ENCODE measurements around the gene NAALADL2.

The NAALADL2 gene

DNA sequence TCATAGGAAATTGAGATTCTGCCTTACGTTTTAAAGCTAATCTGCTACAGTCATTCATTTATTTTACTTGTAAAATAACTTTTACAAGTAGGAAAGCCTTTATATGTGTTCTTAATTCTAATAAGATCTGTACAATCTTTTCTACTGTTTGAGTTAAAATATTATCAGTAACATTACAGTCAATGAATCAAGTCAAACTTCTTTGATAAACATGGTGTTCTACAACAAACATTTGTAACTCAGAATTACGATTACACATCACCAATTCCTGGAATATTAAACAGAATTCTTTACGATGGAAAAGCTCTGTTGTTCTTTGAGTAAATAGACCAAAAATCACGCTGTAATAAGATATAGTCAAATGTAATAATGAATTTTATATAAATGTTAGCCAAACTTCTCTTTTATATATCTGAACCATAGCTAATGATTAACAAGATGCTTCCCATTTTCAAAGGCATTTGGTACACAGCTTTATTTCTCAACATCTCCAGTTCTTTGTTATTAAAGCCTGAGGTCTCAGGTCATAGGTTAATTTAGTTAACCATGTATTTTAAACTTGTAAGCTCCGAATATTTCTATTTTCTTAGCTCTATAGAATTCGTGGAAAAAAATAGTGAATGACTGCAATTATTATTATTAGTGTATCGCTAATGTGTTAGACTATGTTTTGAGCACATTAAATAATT, 232.4 kb downstream of the NAALADL2 start:
- Mint-ChIP-seq H3K36me3 (ENCODE audit: low read depth) (no peaks in the 10 kb centered on the region), H3K9me3 (no peaks in the 10 kb centered on the region), H3K4me3 (no peak overlapping the region), H3K4me1 (ENCODE audit: low read depth) (no peaks in the 10 kb centered on the region), H3K27ac (no peak overlapping the region), H3K27me3 (ENCODE audit: low read depth) (no peaks in the 10 kb centered on the region)
- DNase-seq (ENCODE audit: low spot score) = no peak

GRCh38 chr3:175093748-175094147, 234.6 kb downstream of the NAALADL2 start:
- Mint-ChIP-seq H3K4me3 (no peak overlapping the region), H3K27me3 (ENCODE audit: low read depth) (no peaks in the 10 kb centered on the region), H3K9me3 (no peaks in the 10 kb centered on the region), H3K36me3 (ENCODE audit: low read depth) (no peaks in the 10 kb centered on the region), H3K27ac (no peak overlapping the region), H3K4me1 (ENCODE audit: low read depth) (no peaks in the 10 kb centered on the region)
- no peak for DNase-seq (ENCODE audit: low spot score)

- Mint-ChIP-seq H3K27me3 (ENCODE audit: low read depth) (no peaks in the 10 kb centered on the region), H3K36me3 (ENCODE audit: low read depth) (no peaks in the 10 kb centered on the region), H3K4me3 (no peak overlapping the region), H3K4me1 (ENCODE audit: low read depth) (no peaks in the 10 kb centered on the region), H3K27ac (no peak overlapping the region), H3K9me3 (no peaks in the 10 kb centered on the region)
- no peak for DNase-seq (ENCODE audit: low spot score)
Observed at GRCh38 chr3:175094344-175094743, 235.2 kb downstream of the NAALADL2 start.

GRCh38 chr3:175098644-175099043, 239.5 kb downstream of the NAALADL2 start:
- Mint-ChIP-seq H3K4me1 (ENCODE audit: low read depth) (no peaks in the 10 kb centered on the region), H3K36me3 (ENCODE audit: low read depth) (no peaks in the 10 kb centered on the region), H3K9me3 (no peaks in the 10 kb centered on the region), H3K4me3 (no peak overlapping the region), H3K27ac (no peak overlapping the region), H3K27me3 (ENCODE audit: low read depth) (no peaks in the 10 kb centered on the region)
- DNase-seq (ENCODE audit: low spot score) = no peak

DNA sequence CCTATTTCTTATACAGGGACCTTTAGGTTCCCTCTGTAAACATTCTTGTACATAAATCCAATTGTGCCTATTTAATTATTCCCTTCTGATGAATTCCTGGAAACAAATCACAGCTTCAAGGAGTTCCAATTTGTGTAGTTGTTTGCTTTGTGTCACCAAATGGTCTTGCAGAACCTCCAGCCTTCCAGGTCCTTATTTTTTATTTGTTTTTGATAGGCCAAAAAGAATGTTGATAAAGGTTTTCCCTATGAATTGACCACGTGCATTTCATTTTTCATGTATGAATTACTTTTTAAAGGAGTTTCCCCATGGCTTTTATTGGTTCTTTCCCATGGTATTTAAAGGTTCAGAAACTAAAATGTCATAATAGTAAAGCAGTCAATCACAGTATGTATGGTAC, 243.0 kb downstream of the NAALADL2 start:
- H3K9me3 Mint-ChIP-seq = no peaks in the 10 kb centered on the region
- H3K4me1 Mint-ChIP-seq (ENCODE audit: low read depth) = no peaks in the 10 kb centered on the region
- H3K4me3 Mint-ChIP-seq = no peak overlapping the region
- no peak for DNase-seq (ENCODE audit: low spot score)
- no peaks in the 10 kb centered on the region for H3K36me3 Mint-ChIP-seq (ENCODE audit: low read depth)
- H3K27me3 Mint-ChIP-seq (ENCODE audit: low read depth) = no peaks in the 10 kb centered on the region
- H3K27ac Mint-ChIP-seq = no peak overlapping the region

DNA sequence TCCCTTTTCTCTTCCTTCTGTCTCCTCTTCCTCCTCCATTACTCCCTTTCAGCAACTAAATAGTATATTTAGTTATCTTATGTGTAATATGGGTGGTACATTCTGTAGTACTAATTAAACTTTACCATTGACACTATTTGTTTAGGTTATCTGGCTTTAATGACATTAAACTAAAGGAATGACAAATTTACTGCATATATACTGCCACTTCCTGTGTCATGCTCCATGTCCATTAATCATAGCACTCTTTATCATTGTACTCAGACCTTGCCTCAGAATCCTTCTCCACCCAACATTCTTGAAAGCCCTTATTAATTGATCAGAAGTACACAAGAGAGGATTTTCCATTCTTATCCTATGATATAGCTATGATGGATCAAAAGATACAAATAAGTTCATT, 244.2 kb downstream of the NAALADL2 start:
- H3K27me3 Mint-ChIP-seq (ENCODE audit: low read depth) = no peaks in the 10 kb centered on the region
- no peaks in the 10 kb centered on the region for H3K9me3 Mint-ChIP-seq
- no peak overlapping the region for H3K27ac Mint-ChIP-seq
- no peaks in the 10 kb centered on the region for H3K36me3 Mint-ChIP-seq (ENCODE audit: low read depth)
- no peak overlapping the region for H3K4me3 Mint-ChIP-seq
- DNase-seq (ENCODE audit: low spot score) = no peak
- no peaks in the 10 kb centered on the region for H3K4me1 Mint-ChIP-seq (ENCODE audit: low read depth)

- H3K9me3 Mint-ChIP-seq = no peaks in the 10 kb centered on the region
- H3K36me3 Mint-ChIP-seq (ENCODE audit: low read depth) = no peaks in the 10 kb centered on the region
- H3K27me3 Mint-ChIP-seq (ENCODE audit: low read depth) = no peaks in the 10 kb centered on the region
- H3K4me3 Mint-ChIP-seq = no peak overlapping the region
- no peaks in the 10 kb centered on the region for H3K4me1 Mint-ChIP-seq (ENCODE audit: low read depth)
- no peak overlapping the region for H3K27ac Mint-ChIP-seq
- DNase-seq (ENCODE audit: low spot score) = no peak
Observed at GRCh38 chr3:175105066-175105465, 245.9 kb downstream of the NAALADL2 start.

DNA sequence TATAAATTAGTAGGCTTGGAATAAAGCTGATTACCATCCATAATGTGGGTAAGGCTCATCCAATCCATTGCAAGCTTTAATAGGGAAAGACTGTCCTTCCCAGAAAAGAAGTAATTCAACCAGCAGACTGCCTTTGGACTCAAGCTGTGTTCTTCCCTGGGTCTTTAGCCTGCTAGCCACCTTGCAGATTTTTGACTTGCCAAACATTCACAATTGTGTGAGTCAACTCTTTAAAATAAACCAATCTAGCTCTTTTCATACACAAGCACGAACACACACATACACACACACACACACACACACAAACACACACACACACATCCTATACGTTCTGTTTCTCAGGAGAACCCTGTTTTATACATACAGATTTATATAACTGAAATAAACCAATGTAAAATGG, 248.1 kb downstream of the NAALADL2 start:
- H3K4me3 Mint-ChIP-seq = no peak overlapping the region
- DNase-seq (ENCODE audit: low spot score) = no peak
- H3K4me1 Mint-ChIP-seq (ENCODE audit: low read depth) = no peaks in the 10 kb centered on the region
- no peaks in the 10 kb centered on the region for H3K9me3 Mint-ChIP-seq
- no peaks in the 10 kb centered on the region for H3K27me3 Mint-ChIP-seq (ENCODE audit: low read depth)
- H3K27ac Mint-ChIP-seq = no peak overlapping the region
- H3K36me3 Mint-ChIP-seq (ENCODE audit: low read depth) = no peaks in the 10 kb centered on the region

DNA sequence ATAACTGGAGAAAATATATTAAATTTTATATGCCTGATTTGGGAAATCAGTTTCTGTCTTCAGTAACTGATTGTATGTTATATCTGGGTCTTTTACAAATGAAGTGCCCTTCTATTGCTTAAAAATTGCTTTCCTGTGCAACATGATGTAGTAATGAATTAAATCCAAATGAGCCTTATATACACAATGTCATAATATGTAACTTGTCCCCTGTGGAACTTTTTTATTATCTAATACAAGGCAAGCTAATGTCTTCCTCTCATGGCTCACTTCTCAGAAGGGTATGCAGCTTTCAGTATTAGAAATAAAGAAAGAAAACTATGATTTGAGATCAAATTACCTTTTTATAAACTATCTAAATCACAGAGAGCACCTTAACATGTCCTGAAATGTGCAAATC, 248.9 kb downstream of the NAALADL2 start:
- no peak for DNase-seq (ENCODE audit: low spot score)
- no peaks in the 10 kb centered on the region for H3K4me1 Mint-ChIP-seq (ENCODE audit: low read depth)
- no peak overlapping the region for H3K27ac Mint-ChIP-seq
- no peaks in the 10 kb centered on the region for H3K9me3 Mint-ChIP-seq
- H3K27me3 Mint-ChIP-seq (ENCODE audit: low read depth) = no peaks in the 10 kb centered on the region
- no peak overlapping the region for H3K4me3 Mint-ChIP-seq
- H3K36me3 Mint-ChIP-seq (ENCODE audit: low read depth) = no peaks in the 10 kb centered on the region

- no peak overlapping the region for H3K4me3 Mint-ChIP-seq
- DNase-seq (ENCODE audit: low spot score) = no peak
Observed at GRCh38 chr3:175108613-175109151, 249.5 kb downstream of the NAALADL2 start.

DNA sequence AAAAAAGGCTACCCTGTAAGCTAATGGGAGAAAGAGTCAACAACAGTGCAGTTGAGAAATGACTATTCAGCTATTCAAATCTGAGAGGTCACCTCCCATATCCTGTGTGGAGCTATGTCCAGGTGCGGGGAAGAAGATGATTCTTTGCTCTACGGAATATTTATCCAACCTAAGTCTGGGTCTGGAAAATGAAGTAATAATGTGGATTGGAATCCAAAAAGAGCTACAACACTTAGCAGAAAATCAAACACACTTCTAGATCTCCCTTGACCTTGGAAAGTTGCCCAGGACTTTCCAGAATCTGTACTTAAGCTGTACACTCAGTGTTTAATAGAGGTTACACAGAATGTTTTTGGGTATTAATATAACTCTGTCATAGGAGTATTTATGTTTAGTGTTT, 251.9 kb downstream of the NAALADL2 start:
- Mint-ChIP-seq H3K36me3 (ENCODE audit: low read depth) (no peaks in the 10 kb centered on the region), H3K27ac (no peak overlapping the region), H3K27me3 (ENCODE audit: low read depth) (no peaks in the 10 kb centered on the region), H3K4me3 (no peak overlapping the region), H3K4me1 (ENCODE audit: low read depth) (no peaks in the 10 kb centered on the region), H3K9me3 (peaks cover 4% of the 10 kb centered on the region)
- no peak for DNase-seq (ENCODE audit: low spot score)

More at GRCh38 chr3:175108613-175109151, 249.5 kb downstream of the NAALADL2 start:
- no peaks in the 10 kb centered on the region for H3K9me3 Mint-ChIP-seq
- H3K27ac Mint-ChIP-seq = no peak overlapping the region
- H3K27me3 Mint-ChIP-seq (ENCODE audit: low read depth) = no peaks in the 10 kb centered on the region
- H3K4me1 Mint-ChIP-seq (ENCODE audit: low read depth) = no peaks in the 10 kb centered on the region
- H3K36me3 Mint-ChIP-seq (ENCODE audit: low read depth) = no peaks in the 10 kb centered on the region

GRCh38 chr3:175118382-175118941, 259.3 kb downstream of the NAALADL2 start:
- Mint-ChIP-seq H3K4me3 (no peak overlapping the region), H3K27me3 (ENCODE audit: low read depth) (no peaks in the 10 kb centered on the region), H3K36me3 (ENCODE audit: low read depth) (no peaks in the 10 kb centered on the region), H3K27ac (no peak overlapping the region), H3K4me1 (ENCODE audit: low read depth) (no peaks in the 10 kb centered on the region), H3K9me3 (peaks cover 4% of the 10 kb centered on the region)
- DNase-seq (ENCODE audit: low spot score) = no peak

GRCh38 chr3:175121225-175121624, 262.1 kb downstream of the NAALADL2 start:
- Mint-ChIP-seq H3K4me3 (no peak overlapping the region), H3K9me3 (no peaks in the 10 kb centered on the region), H3K27ac (no peak overlapping the region), H3K27me3 (ENCODE audit: low read depth) (no peaks in the 10 kb centered on the region), H3K36me3 (ENCODE audit: low read depth) (no peaks in the 10 kb centered on the region), H3K4me1 (ENCODE audit: low read depth) (no peaks in the 10 kb centered on the region)
- DNase-seq (ENCODE audit: low spot score) = no peak

- Mint-ChIP-seq H3K27me3 (ENCODE audit: low read depth) (no peaks in the 10 kb centered on the region), H3K4me3 (no peak overlapping the region), H3K4me1 (ENCODE audit: low read depth) (no peaks in the 10 kb centered on the region), H3K36me3 (ENCODE audit: low read depth) (no peaks in the 10 kb centered on the region), H3K27ac (no peak overlapping the region), H3K9me3 (no peaks in the 10 kb centered on the region)
- DNase-seq (ENCODE audit: low spot score) = no peak
Observed at GRCh38 chr3:175127075-175127662, 268.0 kb downstream of the NAALADL2 start.

Data from T-helper 2 cell treated with Interferon-gamma antibody and Interleukin-4, amounts not matched to agents 5 μg/mL and 100 μg/mL, for 36 hours (primary cell).